Activated CD4-positive, alpha-beta T cell treated with anti-CD3 and anti-CD28 coated beads for 24 hours (primary cell): ENCODE measurements around the gene ATG10.
"Not testable (repeated sequence)": the region's sequence is repeated elsewhere in the genome, so short reads cannot be mapped to it uniquely, and the experiment has no call there.

Source experiments
- DNase-seq, 2 donors: peaks; one replicate each; pipeline ENCODE4 v3.0.0-alpha.2; 2020; ENCODE audit warnings: low read depth in 2 of 2

ATG10 gene

DNA sequence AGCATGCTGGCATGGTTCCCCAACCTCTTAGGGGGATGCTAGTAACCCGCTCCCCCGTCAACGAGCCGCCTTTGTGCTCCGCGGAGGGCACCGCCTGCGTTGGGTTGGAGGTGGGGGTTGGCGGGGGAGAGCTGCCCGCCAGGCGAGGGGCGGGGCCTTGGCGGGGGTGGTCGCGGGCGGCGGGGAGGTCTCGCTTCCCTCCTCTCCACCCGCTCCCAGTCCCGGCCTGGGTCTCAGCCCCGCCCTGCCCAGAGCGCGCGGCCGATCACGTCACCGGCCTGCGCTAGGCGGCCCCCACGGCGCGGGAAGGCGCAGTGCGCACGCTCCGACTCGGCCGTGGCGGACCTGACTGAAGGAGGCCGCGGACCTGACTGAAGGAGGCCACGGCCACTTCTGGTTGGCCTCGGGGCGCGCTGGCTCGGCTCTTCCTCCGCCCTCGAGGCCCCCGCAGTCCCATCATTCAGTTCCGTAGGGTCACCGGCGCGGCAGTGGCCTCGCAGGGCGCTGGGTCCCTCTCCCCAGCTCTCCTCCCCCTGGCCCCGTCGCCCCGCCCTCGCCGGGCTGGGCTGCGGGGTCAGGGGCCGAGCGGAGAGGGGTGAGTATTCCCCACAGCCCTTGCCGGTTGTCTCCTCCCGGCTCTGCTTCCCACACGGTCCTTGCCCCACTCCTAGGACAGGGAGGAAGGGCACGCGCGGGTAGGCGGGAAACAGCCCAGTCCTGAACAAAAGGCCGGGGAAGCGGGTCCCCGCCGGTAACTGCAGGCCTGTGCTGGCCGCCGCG lies at the start of gene ATG10:
TSS of gene ATG10 (plus strand) at position 312 of the 780 bp plus-strand sequence. CDS start 15,548 bp downstream, outside the sequence.
- peak; percentile 81 to 83 for DNase-seq

DNA sequence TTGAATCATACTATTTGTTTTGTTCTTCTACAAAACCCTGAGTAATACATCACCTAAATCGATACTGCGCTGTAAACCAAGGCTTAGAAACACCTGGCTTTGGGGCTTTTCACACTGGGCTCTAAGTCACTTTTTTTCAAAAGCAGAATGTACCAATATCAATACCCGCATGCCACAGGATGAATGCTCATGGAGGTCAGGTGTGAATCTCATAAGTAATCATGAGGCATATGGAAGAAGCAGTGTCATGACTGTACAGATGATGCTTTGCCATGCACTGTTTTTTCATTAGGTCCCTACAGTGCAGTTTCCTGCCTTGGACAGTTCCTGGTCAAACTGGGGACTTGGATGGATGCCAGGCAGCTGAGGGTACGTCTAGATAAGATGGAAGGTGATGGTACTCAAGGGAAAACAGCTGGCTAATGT lies 49.0 kb upstream of the ATG10 start:
- DNase-seq, result no peak

DNA sequence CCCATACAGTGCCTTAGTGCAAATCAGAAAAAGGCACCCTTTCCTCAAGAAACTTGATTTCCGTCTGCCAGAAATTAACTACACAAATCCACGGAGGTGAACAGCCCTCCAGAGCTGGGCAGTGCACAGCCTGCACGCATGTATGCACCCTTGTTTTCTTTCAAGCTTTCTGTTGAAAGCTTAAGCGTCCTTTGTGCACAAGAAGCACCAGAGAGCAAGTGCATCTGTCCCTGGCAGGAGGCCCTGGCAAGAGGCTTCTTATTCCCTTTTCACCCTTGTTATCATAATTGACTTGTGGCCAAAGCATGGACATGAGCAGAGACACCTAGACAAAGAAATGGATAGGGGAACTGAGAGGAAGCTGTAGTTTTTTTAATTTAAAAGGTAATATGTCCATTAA lies 47.4 kb upstream of the ATG10 start:
- DNase-seq, result no peak

DNA sequence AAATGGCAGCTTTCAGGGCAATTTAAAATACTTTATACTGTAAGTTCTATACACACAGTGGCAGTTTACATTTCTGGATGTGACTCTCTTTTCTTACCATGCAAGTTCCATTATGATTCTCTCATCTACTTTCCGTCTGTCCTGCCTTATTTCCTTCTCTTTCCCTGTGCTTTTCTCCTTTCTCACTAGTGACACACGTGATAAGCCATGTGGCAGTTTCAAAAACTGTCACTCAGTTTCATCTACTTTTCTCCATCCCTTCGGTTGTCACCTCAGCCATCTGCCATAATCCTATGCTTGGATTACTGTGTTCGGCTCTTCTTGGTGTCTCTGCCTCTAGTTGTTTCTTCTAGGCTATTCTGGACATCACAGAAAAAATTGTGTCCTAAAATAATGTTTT lies 46.8 kb upstream of the ATG10 start:
- DNase-seq, result no peak

DNA sequence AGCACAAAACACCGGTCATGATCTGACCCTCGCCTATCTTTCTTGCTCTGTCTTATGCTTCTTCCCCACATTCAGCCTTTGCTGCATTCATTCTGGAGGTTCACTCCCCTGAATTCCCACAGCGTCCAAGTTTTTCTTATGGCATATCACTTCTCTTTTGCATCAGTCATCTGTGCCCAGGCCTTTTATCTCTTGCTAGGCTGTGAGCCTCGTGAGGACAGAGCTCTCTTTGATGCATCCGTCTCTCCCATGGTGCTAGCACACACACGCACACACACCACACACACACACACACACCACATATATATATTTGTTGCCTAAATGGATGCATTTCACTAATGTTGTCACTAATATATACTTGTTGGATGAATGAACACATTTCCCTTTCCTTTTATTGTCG lies 45.8 kb upstream of the ATG10 start:
- DNase-seq, result no peak

DNA sequence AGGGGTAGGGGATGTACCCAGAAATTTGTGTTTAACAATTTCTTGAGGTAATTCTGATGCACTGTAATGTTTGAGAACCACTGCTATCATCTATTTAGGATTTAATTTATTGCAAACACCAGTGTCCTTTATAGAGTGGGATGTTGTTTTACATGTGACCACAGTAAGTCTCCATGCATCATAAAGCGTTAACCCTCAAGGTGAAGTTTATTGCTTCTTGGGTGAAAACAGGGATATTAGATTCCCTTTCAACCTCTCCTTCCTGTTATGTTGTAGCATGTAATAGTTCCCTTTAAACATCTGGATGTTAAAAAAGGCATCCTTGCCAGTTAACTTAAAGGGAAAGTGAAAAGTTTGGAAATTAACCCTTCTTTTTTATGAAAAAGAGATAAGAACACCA lies 35.8 kb upstream of the ATG10 start:
- DNase-seq, result no peak

DNA sequence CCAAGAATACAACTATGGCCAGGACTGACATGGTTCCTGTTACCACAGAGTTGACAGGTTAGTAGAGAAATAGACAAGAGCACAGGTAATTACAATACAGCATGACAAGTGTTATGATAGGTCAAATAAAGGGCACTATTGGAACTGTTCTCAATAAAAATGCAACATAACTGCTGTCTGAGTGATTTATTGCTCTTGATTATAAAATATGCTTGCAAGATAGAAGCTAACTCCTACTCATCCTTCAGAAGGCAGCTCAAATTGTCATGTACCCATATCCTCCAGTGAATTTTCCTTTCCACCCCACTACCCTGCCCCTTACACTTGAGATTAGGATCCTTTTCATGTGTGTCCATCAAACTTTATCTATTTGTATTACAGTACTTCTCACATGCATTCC lies 35.1 kb upstream of the ATG10 start:
- DNase-seq, result no peak

DNA sequence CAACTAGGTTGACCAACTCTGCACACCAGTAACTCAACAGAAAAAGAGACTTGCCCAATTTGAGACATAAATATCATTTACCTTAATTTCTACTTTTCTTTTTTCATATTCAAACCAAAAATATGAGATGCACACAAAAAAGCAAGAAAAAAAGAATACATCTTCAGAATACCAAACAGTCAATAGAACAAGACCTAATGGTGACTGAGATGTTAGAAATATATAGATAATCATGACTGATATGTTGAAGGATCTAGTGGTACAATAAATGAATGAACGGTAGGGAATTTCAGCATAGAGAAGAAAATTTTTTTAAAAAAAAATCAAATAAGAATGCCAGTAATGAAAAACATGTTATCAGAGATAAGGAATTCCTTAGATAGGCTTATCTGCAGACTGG lies 29.1 kb upstream of the ATG10 start:
- DNase-seq, result no peak

DNA sequence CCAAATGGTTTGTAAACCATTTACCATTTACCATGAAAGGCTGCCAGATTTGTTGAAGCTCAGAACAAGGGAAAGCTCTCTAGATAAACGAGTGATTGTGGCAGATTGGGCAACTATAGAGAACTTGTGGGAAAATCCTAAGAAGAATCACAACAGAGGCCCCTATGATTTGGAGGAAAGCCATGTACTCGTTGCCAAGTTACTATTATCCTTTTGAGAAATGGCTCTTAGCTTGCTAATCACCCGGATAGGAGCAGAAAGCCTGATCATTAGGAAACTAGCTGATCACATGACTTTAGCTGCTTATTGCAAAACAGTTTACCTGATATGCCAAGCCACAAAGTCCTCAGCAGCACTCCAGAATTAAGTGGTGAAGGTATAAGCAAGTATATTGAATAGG lies 23.5 kb upstream of the ATG10 start:
- DNase-seq, result no peak

DNA sequence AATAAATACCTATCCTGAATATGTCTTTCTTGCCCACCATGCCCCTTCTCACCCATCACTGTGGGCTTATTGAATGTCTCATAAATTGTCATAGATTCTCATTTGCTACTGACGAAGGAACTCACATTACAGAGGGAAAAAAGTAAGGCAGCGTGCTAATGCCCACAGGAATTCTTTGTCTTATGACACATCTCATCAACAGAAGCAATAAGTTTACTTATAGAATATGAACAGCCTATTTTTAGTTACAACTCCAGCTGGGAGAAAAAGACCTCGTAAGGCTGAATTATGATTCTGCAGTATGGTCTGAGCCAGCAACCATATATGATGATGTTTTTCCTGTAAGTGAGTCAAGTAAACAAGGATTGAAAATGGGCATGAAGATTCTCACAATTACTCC lies 22.4 kb upstream of the ATG10 start:
- DNase-seq, result no peak

DNA sequence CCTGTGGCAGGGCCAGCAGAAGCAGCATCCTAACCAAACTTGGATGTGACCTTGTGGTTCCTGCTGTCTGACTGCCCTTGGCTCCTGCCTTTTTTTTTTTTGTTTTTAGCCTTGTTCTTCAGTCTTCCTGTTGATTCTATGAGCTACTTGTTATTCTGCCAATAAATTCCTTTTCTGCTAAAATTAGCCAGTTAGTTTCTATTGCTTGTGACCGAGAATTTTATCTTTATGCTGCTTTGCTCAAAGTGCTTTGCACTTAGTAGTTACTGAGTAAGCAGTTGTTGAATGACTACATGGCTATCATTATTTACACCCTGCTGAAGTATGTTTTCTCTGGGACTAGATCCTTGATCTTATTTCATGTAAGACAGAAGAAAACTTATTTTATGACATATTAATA lies 20.8 kb upstream of the ATG10 start:
- DNase-seq, result no peak

DNA sequence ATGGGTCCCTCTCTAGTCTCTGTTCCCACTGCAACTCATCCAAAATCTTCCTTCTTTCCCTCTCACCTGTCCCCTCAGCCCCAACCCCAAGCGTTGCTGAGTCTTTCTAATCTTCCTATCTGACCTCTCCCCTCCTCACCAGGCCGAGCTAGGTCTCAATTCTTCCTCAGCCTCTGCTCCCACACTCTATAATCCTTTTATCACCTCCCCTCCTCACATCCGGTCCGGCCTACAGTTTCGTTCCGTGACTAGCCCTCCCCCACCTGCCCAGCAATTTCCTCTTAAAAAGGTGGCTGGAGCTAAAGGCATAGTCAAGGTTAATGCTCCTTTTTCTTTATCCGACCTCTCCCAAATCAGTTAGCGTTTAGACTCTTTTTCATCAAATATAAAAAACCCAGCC lies 17.0 kb upstream of the ATG10 start:
- DNase-seq, result not testable (repeated sequence)

DNA sequence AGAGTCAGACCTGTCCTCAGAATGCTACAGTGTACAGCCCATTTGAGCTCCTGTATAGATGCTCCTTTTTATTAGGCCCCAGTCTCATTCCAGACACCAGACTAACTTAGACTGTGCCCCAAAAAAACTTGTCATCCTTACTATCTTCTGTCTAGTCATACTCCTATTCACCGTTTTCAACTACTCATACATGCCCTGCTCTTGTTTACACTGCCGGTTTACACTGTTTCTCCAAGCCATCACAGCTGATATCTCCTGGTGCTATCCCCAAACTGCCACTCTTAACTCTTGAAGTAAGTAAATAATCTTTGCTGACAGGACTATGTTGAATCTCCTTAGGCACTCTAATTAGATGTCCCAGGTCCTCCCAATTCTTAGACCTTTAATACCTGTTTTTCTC lies 13.7 kb upstream of the ATG10 start:
- not testable (repeated sequence) for DNase-seq

DNA sequence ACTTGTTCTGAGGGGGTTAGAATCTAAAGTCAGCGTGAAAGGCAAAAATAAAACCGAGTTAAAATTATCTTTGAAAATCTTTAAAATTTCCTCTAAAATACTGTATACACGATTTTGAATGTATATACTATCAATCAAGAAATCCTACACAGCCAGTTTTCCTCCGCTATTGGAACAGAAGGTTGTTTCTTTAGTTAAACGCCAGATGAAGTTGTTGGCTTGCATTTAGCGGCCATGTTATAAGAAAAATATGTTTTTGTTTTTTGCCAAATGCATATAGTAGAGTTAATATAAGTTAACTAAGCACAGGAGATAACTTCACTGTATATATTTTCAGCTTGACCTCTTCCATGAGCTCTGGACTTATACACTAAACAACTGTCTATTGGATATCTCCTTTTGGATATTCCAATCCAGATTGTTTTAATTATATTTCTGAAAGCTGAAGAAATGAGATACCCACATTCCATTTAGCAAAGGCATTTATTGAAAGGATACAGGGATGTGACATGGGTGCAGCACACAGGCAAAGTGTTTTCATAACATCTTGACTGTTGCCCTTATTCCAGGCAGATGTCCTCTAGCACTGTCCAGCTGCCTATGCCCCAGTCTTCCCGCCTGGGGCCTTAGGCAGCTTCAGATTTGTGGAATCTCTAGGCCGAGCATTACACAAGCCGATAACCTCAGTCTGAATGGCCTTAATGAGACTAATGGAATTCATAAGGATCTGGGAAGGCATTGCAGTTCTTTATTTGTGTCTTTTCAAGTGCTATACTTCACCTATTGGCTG lies 10.0 kb upstream of the ATG10 start:
- DNase-seq, result no peak

DNA sequence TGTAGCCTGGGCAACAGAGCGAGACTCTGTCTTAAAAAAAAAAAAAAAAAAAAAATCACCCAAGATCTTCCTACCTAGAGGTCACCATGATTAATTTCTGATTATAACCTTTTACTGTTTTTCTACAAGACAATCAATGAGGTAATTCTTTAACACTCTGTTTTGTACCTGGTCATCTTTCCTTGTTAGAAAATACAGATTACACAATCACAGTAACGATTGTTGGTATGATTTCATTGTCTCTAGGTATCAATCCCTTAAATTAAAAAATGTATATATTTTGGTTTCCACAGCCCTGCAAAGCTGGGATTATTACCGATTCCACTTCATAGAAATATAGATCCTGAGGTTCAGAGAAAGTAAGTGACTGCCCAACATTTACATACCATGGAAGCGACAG lies 8.3 kb upstream of the ATG10 start:
- DNase-seq, result no peak

DNA sequence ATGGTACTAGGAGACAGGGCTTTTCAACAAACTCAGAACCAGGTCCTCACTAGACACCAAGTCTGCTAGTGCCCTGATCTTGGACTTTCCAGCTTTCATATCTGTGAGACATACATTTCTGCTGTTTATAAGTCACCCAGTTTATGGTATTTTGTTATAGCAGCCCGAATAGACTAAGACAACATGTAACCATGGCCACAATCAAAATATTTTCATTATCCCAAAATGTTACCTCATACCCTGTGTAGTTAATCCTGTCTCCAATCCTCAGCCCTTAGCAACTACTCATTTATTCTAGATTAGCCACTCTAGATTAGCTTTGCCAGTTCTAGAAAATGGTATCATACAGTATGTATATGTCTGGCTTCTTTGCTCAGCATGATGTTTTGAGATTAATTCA lies 6.3 kb upstream of the ATG10 start:
- DNase-seq, result no peak

DNA sequence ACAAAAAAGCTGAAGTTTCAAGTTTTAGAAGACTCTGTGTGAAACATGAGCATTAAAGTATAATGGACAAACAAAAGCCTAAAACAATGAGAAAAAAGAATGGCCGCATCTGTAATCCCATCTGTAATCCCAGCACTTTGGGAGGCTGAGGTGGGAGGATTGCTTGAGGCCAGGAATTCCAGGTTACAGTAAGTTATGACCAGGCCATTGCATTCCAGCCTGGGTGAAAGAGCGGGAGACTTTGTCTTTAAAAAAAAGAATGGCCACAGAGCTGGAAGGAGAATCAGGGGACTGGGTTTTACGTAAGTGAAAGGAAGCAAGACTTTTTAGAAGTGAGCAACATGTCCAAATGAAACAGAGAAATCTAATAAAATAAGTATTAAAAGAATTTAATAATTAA lies 2.6 kb upstream of the ATG10 start:
- DNase-seq, result no peak

DNA sequence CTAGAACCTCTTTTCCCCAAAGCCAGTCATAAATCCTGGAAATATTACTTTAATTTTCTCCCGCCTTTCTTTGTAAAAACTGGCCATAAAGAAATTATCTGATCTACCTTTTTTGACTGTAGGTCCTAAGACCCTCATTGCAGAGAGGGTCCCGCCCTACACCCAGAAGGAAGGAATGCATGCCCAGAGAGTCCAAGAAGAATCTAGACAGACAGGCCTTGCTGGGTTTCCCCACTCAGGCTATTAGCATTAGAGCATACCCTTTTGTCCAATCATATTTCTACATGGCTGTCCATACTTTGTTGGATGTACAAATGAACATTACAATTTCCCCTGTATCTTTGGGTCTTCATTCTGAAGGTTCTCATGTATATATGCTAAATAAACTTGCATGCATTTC lies 1.9 kb upstream of the ATG10 start:
- DNase-seq, result no peak

DNA sequence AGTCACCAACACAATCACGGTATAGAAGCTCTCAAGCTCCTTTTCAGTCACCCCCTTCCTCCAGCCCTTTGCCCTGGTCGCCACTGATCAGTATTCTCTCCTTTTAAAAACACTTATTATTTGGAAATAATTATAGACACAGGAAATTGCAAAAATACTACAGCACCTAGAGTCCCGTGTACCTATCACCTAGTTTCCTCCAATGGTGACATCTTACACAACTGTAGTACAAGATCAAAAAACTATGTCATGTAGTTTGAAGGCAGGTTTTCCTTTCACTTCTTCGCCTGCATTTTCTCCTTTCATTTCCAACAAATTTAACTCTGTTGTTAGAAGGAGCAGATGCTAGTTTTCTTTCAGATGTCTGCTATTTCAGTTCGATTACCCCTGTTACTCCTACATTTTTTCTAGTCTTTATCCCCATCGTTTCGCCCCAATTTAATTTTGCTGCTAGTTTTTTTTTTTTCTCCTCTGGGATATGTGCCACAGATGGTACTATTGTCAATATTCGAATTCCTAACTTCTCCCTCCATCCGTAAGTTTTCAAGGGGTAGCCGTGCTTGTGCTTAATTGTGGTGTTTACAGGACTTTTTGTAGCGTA lies 612 bp upstream of the ATG10 start:
- DNase-seq, result no peak

DNA sequence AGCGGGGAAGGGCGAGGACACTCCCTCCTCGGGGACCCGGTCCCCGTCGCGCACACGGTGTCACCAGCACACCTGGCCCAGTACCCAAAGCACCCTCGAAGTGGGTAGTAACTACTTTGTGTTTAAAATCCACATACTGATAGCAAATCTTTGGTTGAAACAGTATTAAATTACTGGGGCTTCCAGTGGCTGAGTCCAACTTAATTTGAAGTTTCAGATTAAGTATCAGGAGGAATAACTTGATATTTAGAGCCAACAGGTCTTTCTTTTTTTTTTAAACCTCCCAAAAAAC lies 615 bp downstream of the ATG10 start:
- no peak for DNase-seq

DNA sequence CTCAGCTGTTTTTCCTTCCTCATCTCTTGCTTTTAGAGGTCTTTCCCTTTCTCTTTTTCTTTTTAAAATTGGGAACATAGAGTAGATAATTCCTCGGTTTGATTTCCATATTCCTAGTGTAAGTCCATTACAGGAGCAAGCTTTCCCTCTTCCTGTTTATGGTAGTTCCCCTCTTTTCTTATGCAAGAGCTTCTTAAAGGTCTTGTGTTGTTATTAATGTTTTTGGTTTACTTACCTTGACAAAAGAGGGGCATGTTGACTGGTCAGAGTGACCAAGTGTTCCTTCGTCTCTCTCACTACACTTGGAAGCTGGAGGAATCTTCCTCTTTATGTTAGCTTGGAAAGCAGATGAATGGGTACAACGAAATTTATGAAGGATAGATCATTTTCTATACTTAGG lies 8.3 kb downstream of the ATG10 start:
- no peak for DNase-seq

DNA sequence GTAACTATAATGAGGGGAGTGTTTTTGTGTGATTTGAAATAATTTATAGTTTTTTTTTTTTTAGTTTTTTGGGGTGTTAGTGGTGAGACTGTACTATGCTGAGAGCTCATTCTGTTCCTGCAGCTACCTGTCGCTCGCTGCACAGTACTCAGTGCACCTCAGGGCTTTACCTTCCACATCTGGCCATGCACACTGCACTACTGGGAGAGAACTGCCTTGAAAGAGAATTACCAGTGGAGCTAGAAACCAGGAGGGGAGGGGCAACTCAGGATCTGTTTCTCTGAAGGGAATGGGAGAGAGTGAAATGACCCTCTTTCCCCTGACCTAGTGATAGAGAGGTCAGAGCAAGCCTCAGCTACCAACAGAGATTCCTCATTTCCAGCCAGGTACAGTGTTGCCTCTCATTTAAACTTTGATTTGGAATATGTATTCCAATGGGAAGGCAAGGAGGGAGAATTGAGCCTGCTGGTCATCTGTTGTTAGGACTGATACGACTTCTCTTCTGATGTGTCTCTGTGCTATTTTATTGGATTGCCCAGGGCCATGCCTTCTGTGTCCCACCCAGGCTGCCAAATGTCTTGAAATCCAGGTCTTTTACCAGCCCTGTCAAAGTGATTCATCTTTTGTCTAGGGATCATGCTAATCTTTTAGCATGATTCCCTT lies 8.9 kb downstream of the ATG10 start:
- no peak for DNase-seq
